Thyroid gland (tissue), 4 donors: ENCODE measurements around the gene HSPA8.
"Not testable (repeated sequence)": the region's sequence is repeated elsewhere in the genome, so short reads cannot be mapped to it uniquely, and the experiment has no call there.

Source experiments
- CTCF ChIP-seq, 6 experiments: fragments of 200-600 bp in 3 of 6; fragments of 450-650 bp in 3 of 6; sonication (generic) in 3 of 6; IDR thresholded peaks; one replicate each; pipeline ENCODE4 v1.5.1; 2016 to 2019; ENCODE audit warnings: antibody characterized with exemption in 6 of 6, mild to moderate bottlenecking in 2 of 6, inconsistent platforms in 1 of 6, moderate library complexity in 1 of 6
- POLR2A ChIP-seq, 2 donors: fragments of 450-650 bp; IDR thresholded peaks; one replicate each; pipeline ENCODE4 v1.6.1; 2017; ENCODE audit warnings: antibody characterized with exemption in 2 of 2, mild to moderate bottlenecking in 2 of 2, moderate library complexity in 1 of 2

DNA sequence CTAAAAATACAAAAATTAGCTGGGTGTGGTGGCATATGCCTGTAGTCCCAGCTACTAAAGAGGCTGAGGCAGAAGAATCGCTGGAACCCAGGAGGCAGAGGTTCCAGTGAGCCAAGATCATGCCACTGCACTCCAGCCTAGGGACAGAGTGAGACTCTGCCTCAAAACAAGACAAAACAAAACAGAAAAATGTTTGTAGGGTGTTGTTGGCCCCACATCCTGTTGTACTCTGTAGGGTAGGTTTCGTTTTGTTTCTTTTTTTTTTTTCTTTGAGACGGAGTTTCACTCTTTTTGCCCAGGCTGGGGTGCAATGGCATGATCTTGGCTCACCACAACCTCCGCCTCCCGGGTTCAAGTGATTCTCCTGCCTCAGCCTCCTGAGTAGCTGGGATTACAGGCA lies 25.7 kb upstream of the HSPA8 start:
- not testable (repeated sequence) for TF ChIP-seq CTCF, POLR2A (IDR thresholded peaks at IDR 0.05)
